ENCODE measurements around the gene ADGRB3.

DNA sequence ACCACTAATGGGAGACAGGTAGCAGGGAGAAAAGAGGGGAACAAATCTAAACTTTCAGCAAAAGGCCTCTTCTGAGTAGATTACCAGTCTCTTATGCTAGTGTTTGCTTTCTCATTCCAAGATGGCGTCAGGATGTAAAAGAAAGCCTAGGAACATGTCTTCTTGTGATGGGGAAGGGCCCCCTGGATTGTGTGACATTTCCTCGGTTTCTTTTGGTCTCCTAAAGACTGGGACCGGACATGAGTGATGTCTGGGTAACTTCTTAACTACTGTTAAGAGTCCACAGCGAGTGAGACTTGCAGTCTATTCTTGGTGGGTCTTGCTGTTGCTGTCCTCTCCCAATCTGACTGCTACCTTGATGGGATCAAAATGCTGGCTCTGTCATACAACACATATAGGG, 60.3 kb downstream of the ADGRB3 start:
- TF ChIP-seq EZH2 (IDR thresholded peaks at IDR 0.05), result no peak
- no peak for TF ChIP-seq POLR2AphosphoS5 (IDR thresholded peaks at IDR 0.05; ENCODE audit: borderline replicate concordance, low read depth, low read length)
- no peak for TF ChIP-seq FOXP2 (optimal IDR thresholded peaks at IDR 0.05; ENCODE audit: control extremely low read depth, extremely low read length, insufficient read depth)

All from SK-N-MC (cell line).